PC-3 (cell line): ENCODE data around the gene STK11IP.

Experiments
- CTCF ChIP-seq: fragments of 300-600 bp; sonication (generic); conservative IDR thresholded peaks from 2 replicates; pipeline ENCODE4 v1.5.1; 2017; ENCODE audit warnings: antibody characterized with exemption, low read depth, mild to moderate bottlenecking, low read length
- EZH2 ChIP-seq: fragments of 300-600 bp; sonication (generic); IDR thresholded peaks from one replicate; pipeline ENCODE4 v1.6.1; 2017; ENCODE audit warnings: antibody characterized with exemption, mild to moderate bottlenecking, low read length; ENCODE audit not compliant: unreplicated experiment
- EZH2phosphoT487 ChIP-seq: fragments of 300-600 bp; sonication (generic); IDR thresholded peaks from 2 replicates; pipeline ENCODE4 v1.6.1; 2018; ENCODE audit warnings: mild to moderate bottlenecking, antibody characterized with exemption, low read length, borderline replicate concordance

- TF ChIP-seq CTCF (no peak), EZH2 (no peak), EZH2phosphoT487 (no peak)
Observed at GRCh38 chr2:219645631-219646527, 48.2 kb downstream of the STK11IP start.
